K562 (cell line): Measurements from ENCODE around the gene PTGIS. TPM values are rescaled to one million over a fixed set of nuclear protein-coding genes. Genes with fewer than 3 reads are reported as not detected.

Experiments used
- ATAC-seq: fragments of 200-7000 bp; cut with Tn5 transposase; 3 replicates; pipeline ENCODE4 v1.9.1; 2020; ENCODE audit warnings: moderate library complexity
- BruUV-seq: library from RNA; stranded (reverse); fragments of 400-500 nt; replicated peaks from 2 replicates; lab custom pipeline; 2021; lab: Mats Ljungman, UMichigan
- CTCF ChIA-PET: fragments of 300-600 bp; formaldehyde crosslinking; extraction: SDS; loops from one replicate; lab custom pipeline; 2021; ENCODE audit warnings: low intra/inter-chr PET ratio; lab: Yijun Ruan, JAX
- POLR2A ChIA-PET: fragments of 300-600, 350-650 bp; sonication (Branson Sonifier 250); formaldehyde crosslinking; extraction: SDS; loops from one replicate; lab custom pipeline; 2021; ENCODE audit warnings: antibody characterized with exemption, inconsistent platforms; lab: Yijun Ruan, JAX
- DNase-seq, 4 experiments: peaks; one replicate each; pipeline versions ENCODE4 v3.0.0 to v3.0.0-alpha.2; 2011 to 2018; ENCODE audit warnings: low spot score in 3 of 4, mixed read lengths in 3 of 4; ENCODE audit errors: extremely low read depth in 1 of 4
- FAIRE-seq: peaks from 2 replicates; lab custom pipeline; 2011; peaks lifted over from hg19 to GRCh38; lab: Jason Lieb, UNC
- H2AFZ ChIP-seq: 2 replicates; pipeline ENCODE4 v1.6.0; 2011; ENCODE audit warnings: low read depth, low read length, control low read depth, inconsistent platforms
- H3K27ac ChIP-seq: fragments of 200-600 bp; 3 replicates; pipeline ENCODE4 v1.8.0; 2011; ENCODE audit warnings: low read depth, mild to moderate bottlenecking, control low read depth, inconsistent platforms, low read length, moderate library complexity, mixed read lengths; ENCODE audit errors: extremely low read depth
- H3K27me3 ChIP-seq, 2 experiments: fragments of 300-600 bp in 1 of 2; 2 replicates in 1 of 2; 3 replicates in 1 of 2; pipeline versions ENCODE4 v1.6.0 to v1.8.0; 2011; ENCODE audit warnings: inconsistent platforms in 2 of 2, low read length in 2 of 2, mild to moderate bottlenecking in 1 of 2, mixed read lengths in 1 of 2, moderate library complexity in 1 of 2; ENCODE audit not compliant: control insufficient read depth in 2 of 2, insufficient read depth in 2 of 2
- H3K36me3 ChIP-seq: fragments of 300-600 bp; 3 replicates; pipeline ENCODE4 v1.8.0; 2011; ENCODE audit warnings: mild to moderate bottlenecking, low read length, inconsistent platforms; ENCODE audit not compliant: control insufficient read depth, insufficient read depth
- H3K4me1 ChIP-seq, 2 experiments: fragments of 200-600 bp in 1 of 2; replicated peaks in 1 of 2; 2 replicates in 1 of 2; 3 replicates in 1 of 2; pipeline versions ENCODE4 v1.5.1 to v1.8.0; 2011; ENCODE audit warnings: inconsistent platforms in 2 of 2, low read length in 2 of 2, mild to moderate bottlenecking in 1 of 2, mixed read lengths in 1 of 2, moderate library complexity in 1 of 2; ENCODE audit not compliant: control insufficient read depth in 2 of 2, insufficient read depth in 2 of 2
- H3K4me2 ChIP-seq: 2 replicates; pipeline ENCODE4 v1.6.1; 2011; ENCODE audit warnings: low read length, control low read depth, inconsistent platforms, mixed read lengths; ENCODE audit not compliant: insufficient read depth
- H3K4me3 ChIP-seq: fragments of 200-600 bp; sonication (generic), shearing (Covaris generic); 2 replicates; pipeline ENCODE4 v1.5.1; 2016; ENCODE audit warnings: control low read depth, inconsistent platforms
- H3K79me2 ChIP-seq: fragments of 200-600 bp; 3 replicates; pipeline ENCODE4 v1.8.0; 2011; ENCODE audit warnings: low read length, inconsistent platforms; ENCODE audit not compliant: control insufficient read depth, insufficient read depth
- H3K9ac ChIP-seq, 2 experiments: 2 replicates each; pipeline versions ENCODE4 v1.6.0 to v1.6.1; 2011; ENCODE audit warnings: low read depth in 2 of 2, low read length in 2 of 2, control low read depth in 1 of 2, inconsistent platforms in 1 of 2, mild to moderate bottlenecking in 1 of 2, mixed read lengths in 1 of 2; ENCODE audit not compliant: insufficient read depth in 1 of 2
- H3K9me1 ChIP-seq: one replicate; pipeline ENCODE4 v1.6.0; 2011; ENCODE audit warnings: inconsistent platforms, mild to moderate bottlenecking, low read length, moderate library complexity; ENCODE audit not compliant: control insufficient read depth, insufficient read depth
- H3K9me3 ChIP-seq: replicated peaks from 2 replicates; pipeline ENCODE4 v1.5.1; 2011; ENCODE audit warnings: low read depth, low read length, inconsistent platforms; ENCODE audit not compliant: control insufficient read depth, insufficient read depth
- H4K20me1 ChIP-seq: replicated peaks from 2 replicates; pipeline ENCODE4 v1.6.1; 2011; ENCODE audit warnings: low read length, inconsistent platforms, mixed read lengths; ENCODE audit not compliant: control insufficient read depth, insufficient read depth
- E2F4 ChIP-seq: sonication (generic); formaldehyde crosslinking; IDR thresholded peaks from 2 replicates; pipeline ENCODE4 v1.8.0; 2022; ENCODE audit warnings: mild to moderate bottlenecking, low read depth, missing genetic modification reagents
- HCFC1 ChIP-seq: IDR thresholded peaks from 2 replicates; pipeline ENCODE4 v1.6.1; 2012; ENCODE audit warnings: low read depth, low read length, improper control_type of control experiment
- HMG20B ChIP-seq: fragments of 250-450 bp; sonication (Bioruptor Pico); IDR thresholded peaks from 2 replicates; pipeline ENCODE4 v1.5.0; 2021; ENCODE audit warnings: mild to moderate bottlenecking
- HNRNPLL ChIP-seq: fragments of 200-400 bp; formaldehyde crosslinking; IDR thresholded peaks from 2 replicates; pipeline ENCODE4 v1.6.1; 2017; ENCODE audit warnings: low read length, low read depth, mild to moderate bottlenecking; ENCODE audit not compliant: poor library complexity, severe bottlenecking
- NCOA6 ChIP-seq: fragments of 450-650 bp; IDR thresholded peaks from 2 replicates; pipeline ENCODE4 v1.6.1; 2017; ENCODE audit warnings: mild to moderate bottlenecking
- NFYB ChIP-seq: IDR thresholded peaks from 2 replicates; pipeline ENCODE4 v1.6.1; 2011; ENCODE audit warnings: mild to moderate bottlenecking, moderate library complexity; ENCODE audit not compliant: insufficient read length; ENCODE audit errors: extremely low read depth
- RAD51 ChIP-seq: fragments of 450-650 bp; IDR thresholded peaks from 2 replicates; pipeline ENCODE4 v1.7.1; 2016; ENCODE audit warnings: low read depth, mild to moderate bottlenecking, borderline replicate concordance
- RBM25 ChIP-seq: fragments of 200-400 bp; formaldehyde crosslinking; IDR thresholded peaks from 2 replicates; pipeline ENCODE4 v1.6.1; 2018; ENCODE audit warnings: low read length, low read depth, moderate library complexity; ENCODE audit not compliant: severe bottlenecking
- SIX5 ChIP-seq, 2 experiments: IDR thresholded peaks; 2 replicates each; pipeline ENCODE4 v1.6.1; 2011; ENCODE audit warnings: low read length in 2 of 2, borderline replicate concordance in 1 of 2, low read depth in 1 of 2, mild to moderate bottlenecking in 1 of 2, moderate library complexity in 1 of 2; ENCODE audit not compliant: insufficient read depth in 1 of 2
- STAT6 ChIP-seq: sonication (generic); formaldehyde crosslinking; IDR thresholded peaks from 2 replicates; pipeline ENCODE4 v1.8.1; 2023; ENCODE audit warnings: mild to moderate bottlenecking, missing genetic modification reagents
- TRIM28 ChIP-seq: fragments of 450-650 bp; IDR thresholded peaks from 2 replicates; pipeline ENCODE4 v1.6.1; 2017
- USF1 ChIP-seq: sonication (generic); formaldehyde crosslinking; IDR thresholded peaks from 2 replicates; pipeline ENCODE4 v1.9.0; 2022; ENCODE audit warnings: mild to moderate bottlenecking, missing genetic modification reagents
- YY1 ChIP-seq, 3 experiments: IDR thresholded peaks; 2 replicates each; pipeline ENCODE4 v1.6.1; 2011; ENCODE audit warnings: low read length in 2 of 3, mild to moderate bottlenecking in 2 of 3, moderate library complexity in 2 of 3, borderline replicate concordance in 1 of 3, control low read depth in 1 of 3, low read depth in 1 of 3; ENCODE audit not compliant: insufficient read depth in 3 of 3, insufficient replicate concordance in 2 of 3, control insufficient read depth in 1 of 3, insufficient read length in 1 of 3; ENCODE audit errors: extremely low read depth in 1 of 3
- ZC3H4 ChIP-seq: sonication (generic); formaldehyde crosslinking; IDR thresholded peaks from 2 replicates; pipeline ENCODE4 v1.9.0; 2021; ENCODE audit warnings: missing genetic modification reagents, borderline replicate concordance
- ZNF232 ChIP-seq: sonication (generic); formaldehyde crosslinking; IDR thresholded peaks from 2 replicates; pipeline ENCODE4 v1.8.0; 2022; ENCODE audit warnings: mild to moderate bottlenecking, missing genetic modification reagents
- WGBS: fragments of 100-300 bp; shearing (Covaris generic); methylation state at CpG from one replicate; pipeline ENCODE4 v1.1.6; 2016; ENCODE audit warnings: low coverage, mixed read lengths; ENCODE audit not compliant: insufficient coverage; ENCODE audit errors: missing lambda C conversion rate; 5-methylcytosine and 5-hydroxymethylcytosine counted together
- in situ Hi-C: fragments of 300-500 bp; cut with MboI; formaldehyde crosslinking; loops from 4 replicates; pipeline ENCODE4 v1.15.0; 2018; ENCODE audit warnings: inconsistent platforms, mixed read lengths
- intact Hi-C: fragments of 100-400 bp; cut with micrococcal nuclease; formaldehyde crosslinking; loops from 2 replicates; pipeline ENCODE4 v1.14.2; 2022
- polyA plus RNA-seq, 8 experiments: library from polyadenylated mRNA; depleted of rRNA in 4 of 8; stranded (reverse) in 5 of 8; unstranded in 3 of 8; fragments of >200 nt; fragmentation: Nextera tagmentation in 2 of 8; fragmentation: Illumina TruSeq in 1 of 8; extraction: Ambion mirVana in 2 of 8; extraction: Trizol in 1 of 8; gene quantifications; 2 replicates each; pipeline versions ENCODE4 v1.2.1 to v1.2.3, GENCODE V29; 2011 to 2014; ENCODE audit warnings: inconsistent platforms in 1 of 8, missing spikeins in 1 of 8
- total RNA-seq, 7 experiments: library from RNA; depleted of rRNA in 6 of 7; stranded (reverse); fragments of >200 nt in 6 of 7; fragmentation: Illumina TruSeq in 2 of 7; extraction: Trizol in 2 of 7; gene quantifications; 2 replicates each; pipeline versions ENCODE4 v1.2.1 to v1.2.3, GENCODE V29; 2011 to 2021; ENCODE audit warnings: low replicate concordance in 1 of 7
- TF ChIP-seq, protein P1 (sequence below): fragments of 450-650 bp; formaldehyde crosslinking; IDR thresholded peaks from 2 replicates; pipeline ENCODE4 v1.4.0; 2020; ENCODE audit warnings: mild to moderate bottlenecking, mixed read lengths

Gene PTGIS
- total and polyA plus RNA-seq, 9 of the 15 experiments (the other 6 are each of a cell fraction or from before 2014, with no cell fraction given) = not detected

DNA sequence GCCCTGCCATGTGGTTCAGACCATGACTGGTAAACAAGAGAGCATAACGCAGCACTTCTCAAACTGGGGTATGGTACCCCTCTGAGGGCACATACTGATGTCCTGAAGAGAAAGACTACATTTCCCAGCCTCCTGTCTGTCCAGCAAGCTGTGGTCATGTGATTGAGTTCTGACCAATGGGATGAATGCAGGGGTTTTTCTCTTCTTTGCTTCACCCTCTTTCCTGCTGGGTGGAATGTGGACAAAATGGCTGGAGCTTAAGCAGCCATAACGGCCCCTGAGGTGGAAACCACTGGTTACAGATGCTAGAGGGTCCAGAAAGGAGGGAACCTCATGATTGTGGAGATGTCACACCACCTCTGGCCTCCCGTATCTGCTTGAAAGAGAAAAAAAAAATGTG lies 66.0 kb downstream of the PTGIS start:
- Histone ChIP-seq H3K79me2 (no peaks in the 10 kb centered on the region), H3K27me3 (peaks cover 6 to 13% of the 10 kb centered on the region in 2 experiments; a peak in 4 of 5 replicates), H3K4me2 (no peak overlapping the region), H3K9me3 (no peaks in the 10 kb centered on the region), H2AFZ (no peak overlapping the region), H3K36me3 (no peaks in the 10 kb centered on the region), H4K20me1 (no peaks in the 10 kb centered on the region), H3K9me1 (no peaks in the 10 kb centered on the region), H3K4me3 (no peak overlapping the region), H3K9ac (no peak overlapping the region), H3K4me1 (no peaks in the 10 kb centered on the region), H3K27ac (no peak overlapping the region)
- intact Hi-C loops = no loop called here
- CTCF ChIA-PET = no interaction called here
- FAIRE-seq = peak; percentile 11
- peak; percentile 86 for ATAC-seq
- WGBS = 2% methylated on average over 3 of the region's 3 CpGs
- BruUV-seq = no TSS peak
- POLR2A ChIA-PET = no interaction called here
- DNase-seq = peak; percentile 37 to 54 (median 42)
- in situ Hi-C loops = no loop called here
- TF ChIP-seq ZC3H4 (no peak), HNRNPLL (no peak), NCOA6 (no peak), YY1 (IDR thresholded peaks at IDR 0.05; ENCODE audit: borderline replicate concordance in 1 of 3, control insufficient read depth in 1 of 3, extremely low read depth in 1 of 3, insufficient read depth in 3 of 3, insufficient read length in 1 of 3, insufficient replicate concordance in 2 of 3, low read depth in 1 of 3, low read length in 2 of 3) (peak in 1 of 3 experiments; percentile 29), HCFC1 (peak; percentile 84), HMG20B (CRISPR knock-in tag) (no peak), ZNF232 (no peak), SIX5 (IDR thresholded peaks at IDR 0.05; ENCODE audit: borderline replicate concordance in 1 of 2, insufficient read depth in 1 of 2, low read depth in 1 of 2, low read length in 2 of 2) (peak; percentile 54 to 58; a peak in 3 of 4 replicates), NFYB (peak; percentile 65), USF1 (CRISPR knock-in tag) (peak; percentile 71), TRIM28 (no peak), STAT6 (CRISPR knock-in tag) (no peak), E2F4 (no peak), RAD51 (peak; percentile 76), RBM25 (peak; percentile 79)
- TF ChIP-seq, protein P1, sequence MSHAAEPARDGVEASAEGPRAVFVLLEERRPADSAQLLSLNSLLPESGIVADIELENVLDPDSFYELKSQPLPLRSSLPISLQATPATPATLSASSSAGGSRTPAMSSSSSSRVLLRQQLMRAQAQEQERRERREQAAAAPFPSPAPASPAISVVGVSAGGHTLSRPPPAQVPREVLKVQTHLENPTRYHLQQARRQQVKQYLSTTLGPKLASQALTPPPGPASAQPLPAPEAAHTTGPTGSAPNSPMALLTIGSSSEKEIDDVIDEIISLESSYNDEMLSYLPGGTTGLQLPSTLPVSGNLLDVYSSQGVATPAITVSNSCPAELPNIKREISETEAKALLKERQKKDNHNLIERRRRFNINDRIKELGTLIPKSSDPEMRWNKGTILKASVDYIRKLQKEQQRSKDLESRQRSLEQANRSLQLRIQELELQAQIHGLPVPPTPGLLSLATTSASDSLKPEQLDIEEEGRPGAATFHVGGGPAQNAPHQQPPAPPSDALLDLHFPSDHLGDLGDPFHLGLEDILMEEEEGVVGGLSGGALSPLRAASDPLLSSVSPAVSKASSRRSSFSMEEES (CRISPR knock-in tag) = peak; percentile 81
